GM12891 (cell line): ENCODE results near the gene RAB4B.

ENCODE experiments used
- POLR2A ChIP-seq: IDR thresholded peaks from 2 replicates; pipeline ENCODE4 v1.6.1; 2011; ENCODE audit warnings: low read depth, low read length, control low read depth
- POLR2AphosphoS5 ChIP-seq: IDR thresholded peaks from 2 replicates; pipeline ENCODE4 v1.6.1; 2011; ENCODE audit warnings: low read depth, low read length, control low read depth
- TAF1 ChIP-seq: IDR thresholded peaks from 2 replicates; pipeline ENCODE4 v1.6.1; 2011; ENCODE audit warnings: low read depth, low read length, control low read depth

DNA sequence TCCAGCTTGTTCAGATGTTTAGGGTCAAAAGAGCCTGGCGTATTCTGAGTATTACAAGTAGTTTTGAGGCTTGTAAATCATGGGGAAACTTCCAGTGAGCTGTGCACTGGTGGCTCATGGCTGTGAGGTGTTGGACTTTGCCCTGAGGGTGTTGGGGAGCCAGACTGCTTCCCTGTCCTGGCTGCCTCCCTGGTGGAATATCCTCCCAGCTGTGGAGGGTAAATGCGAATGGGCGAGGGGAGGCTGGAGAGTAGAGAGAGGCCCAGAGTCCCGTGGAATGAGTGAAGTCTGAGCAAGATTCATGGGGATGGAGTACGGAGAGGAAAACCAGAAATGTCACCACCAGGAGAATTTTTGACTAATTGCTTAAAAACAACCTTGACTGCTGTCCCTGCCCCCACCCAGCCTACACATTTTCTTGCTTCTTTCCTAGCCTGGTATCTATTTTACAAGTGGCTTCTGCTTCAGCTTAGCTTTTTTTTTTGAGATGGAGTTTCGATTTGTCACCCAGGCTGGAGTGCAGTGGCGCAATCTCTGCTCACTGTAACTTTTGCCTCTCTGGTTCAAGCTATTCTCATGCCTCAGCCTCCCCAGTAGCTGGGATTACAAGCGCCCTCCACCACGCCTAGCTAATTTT is 23.3 kb upstream of the RAB4B start:
- TF ChIP-seq POLR2AphosphoS5 = no peak
- no peak for TF ChIP-seq POLR2A
- no peak for TF ChIP-seq TAF1
